ENCODE results near the gene MIPEP.

The MIPEP gene

GRCh38 chr13:23743278-23744076 lies 145.7 kb downstream of the MIPEP start:
- ATAC-seq (replicated peaks) (peak; percentile 83 to 92), DNase-seq (no peak)
- Mint-ChIP-seq H3K27me3 (peaks cover 0 to 3% of the 10 kb centered on the region in 2 donors), H3K9me3 (peaks cover 0 to 1% of the 10 kb centered on the region in 2 donors), H3K27ac (no peak overlapping the region), H3K36me3 (peaks cover 8 to 25% of the 10 kb centered on the region in 2 donors), H3K4me1 (peaks cover 4 to 20% of the 10 kb centered on the region in 2 donors), H3K4me3 (no peak overlapping the region)

DNA sequence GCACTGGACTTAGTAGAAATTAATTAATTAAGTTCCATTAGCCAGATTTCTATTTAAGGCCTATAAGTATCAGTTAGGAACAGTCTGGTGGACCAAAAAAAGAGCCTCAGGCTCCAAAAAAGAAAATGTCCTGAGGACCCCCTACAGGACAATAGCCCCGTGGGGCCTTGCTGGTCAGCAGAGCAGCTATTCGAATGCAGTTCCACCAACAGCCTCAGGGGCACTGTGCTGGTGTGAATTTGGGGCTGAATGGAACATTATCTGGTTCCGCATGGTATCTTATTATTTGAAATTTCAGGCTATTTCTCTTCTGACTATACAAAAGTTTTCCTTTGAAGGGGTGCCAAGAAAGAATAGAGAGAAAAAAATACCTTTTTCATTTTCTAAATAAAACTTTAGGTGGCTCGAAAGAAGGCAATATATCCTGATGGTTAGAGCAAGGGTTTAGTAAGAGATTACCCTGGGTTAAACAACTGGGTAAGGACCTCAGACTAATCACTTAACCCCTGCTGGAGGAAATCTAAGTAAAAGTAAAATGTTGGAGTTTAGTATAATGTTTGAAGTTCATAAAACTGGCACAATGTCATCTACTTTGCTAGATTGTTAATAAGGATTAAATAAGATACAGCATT lies 147.2 kb downstream of the MIPEP start:
- ATAC-seq (replicated peaks) (no peak), DNase-seq (no peak)

DNA sequence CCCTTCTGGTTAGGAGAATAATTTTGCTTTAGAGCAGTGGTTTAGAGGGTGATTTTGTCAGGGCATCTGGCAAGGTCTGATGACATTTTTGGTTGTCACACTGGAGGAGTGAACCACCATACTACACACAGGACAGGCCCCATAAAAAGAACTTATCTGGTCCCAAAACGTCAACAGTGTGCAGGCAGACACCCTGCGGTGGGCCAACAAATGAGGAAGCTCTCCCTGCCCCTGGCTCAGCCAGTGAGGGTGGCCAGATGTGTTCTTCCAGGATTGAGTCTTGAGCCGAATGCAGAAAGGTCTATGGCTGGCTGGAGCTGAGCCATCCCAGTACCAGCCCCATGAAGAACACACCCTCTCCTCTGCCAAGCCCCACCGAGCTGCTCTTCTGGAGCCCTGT lies 149.2 kb downstream of the MIPEP start:
- H3K9me3 Mint-ChIP-seq: peaks cover 0 to 1% of the 10 kb centered on the region in 2 donors
- H3K36me3 Mint-ChIP-seq: peaks cover 13 to 25% of the 10 kb centered on the region in 2 donors
- peaks cover 0 to 14% of the 10 kb centered on the region in 2 donors for H3K4me1 Mint-ChIP-seq
- H3K27ac Mint-ChIP-seq: no peak overlapping the region
- no peak overlapping the region for H3K4me3 Mint-ChIP-seq
- H3K27me3 Mint-ChIP-seq: no peaks in the 10 kb centered on the region
- ATAC-seq (replicated peaks) (no peak), DNase-seq (no peak)

More for the DNA sequence above, 147.2 kb downstream of the MIPEP start:
- Mint-ChIP-seq H3K36me3 (peaks cover 10 to 23% of the 10 kb centered on the region in 2 donors), H3K27ac (no peak overlapping the region), H3K27me3 (no peaks in the 10 kb centered on the region), H3K9me3 (peaks cover 0 to 1% of the 10 kb centered on the region in 2 donors), H3K4me3 (no peak overlapping the region), H3K4me1 (peaks cover 0 to 14% of the 10 kb centered on the region in 2 donors)

- Mint-ChIP-seq H3K27ac (no peak overlapping the region), H3K4me1 (peaks cover 0 to 14% of the 10 kb centered on the region in 2 donors), H3K36me3 (peaks cover 13 to 26% of the 10 kb centered on the region in 2 donors), H3K4me3 (no peak overlapping the region), H3K9me3 (peaks cover 0 to 1% of the 10 kb centered on the region in 2 donors), H3K27me3 (no peaks in the 10 kb centered on the region)
- DNase-seq (no peak), ATAC-seq (replicated peaks) (no peak)
Observed at GRCh38 chr13:23739596-23739995, 149.6 kb downstream of the MIPEP start.

DNA sequence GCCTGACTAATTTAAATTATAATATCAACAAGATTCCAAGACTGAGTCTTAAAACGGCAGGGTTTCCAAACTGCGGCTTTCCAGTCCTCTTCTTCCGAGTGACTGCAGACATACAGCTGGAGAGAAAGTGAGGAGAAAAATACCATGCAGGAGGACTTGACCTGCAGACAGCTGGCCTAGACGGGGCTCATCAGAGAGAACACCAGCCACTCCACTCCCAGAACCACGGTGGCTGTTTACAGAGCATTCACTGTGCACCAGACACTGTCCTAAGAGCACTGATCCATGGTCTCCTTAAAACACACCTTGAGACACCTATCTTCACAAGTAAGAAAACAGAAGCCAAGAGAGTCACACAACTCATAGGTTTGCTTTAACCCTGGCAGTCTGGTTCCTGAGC lies 152.7 kb downstream of the MIPEP start:
- Mint-ChIP-seq H3K9me3 (peaks cover 0 to 1% of the 10 kb centered on the region in 2 donors), H3K36me3 (peaks cover 23 to 38% of the 10 kb centered on the region in 2 donors), H3K4me3 (no peak overlapping the region), H3K27me3 (no peaks in the 10 kb centered on the region), H3K4me1 (no peaks in the 10 kb centered on the region), H3K27ac (no peak overlapping the region)
- no peak for ATAC-seq (replicated peaks)
- no peak for DNase-seq

DNA sequence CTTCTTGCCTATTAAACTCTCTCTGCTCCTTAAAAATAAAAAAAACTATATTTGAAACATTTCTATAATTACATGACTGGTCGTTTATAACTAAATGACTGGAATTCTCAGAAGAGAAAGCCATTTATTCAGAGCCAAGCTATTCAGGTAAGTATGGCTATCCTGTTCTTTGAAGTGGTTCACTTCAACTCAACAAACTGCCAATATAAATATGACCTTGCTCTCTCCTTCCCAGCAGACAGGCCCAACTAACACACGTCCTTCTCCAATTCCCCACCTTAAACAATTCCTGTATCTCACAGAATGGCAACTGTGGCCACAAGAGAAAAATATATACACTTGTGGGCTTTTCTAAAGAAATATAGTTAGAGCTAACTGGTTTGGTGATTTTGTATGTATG lies 153.9 kb downstream of the MIPEP start:
- Mint-ChIP-seq H3K4me1 (no peaks in the 10 kb centered on the region), H3K9me3 (no peaks in the 10 kb centered on the region), H3K27me3 (no peaks in the 10 kb centered on the region), H3K27ac (no peak overlapping the region), H3K4me3 (no peak overlapping the region), H3K36me3 (peaks cover 19 to 32% of the 10 kb centered on the region in 2 donors)
- no peak for DNase-seq
- no peak for ATAC-seq (replicated peaks)

DNA sequence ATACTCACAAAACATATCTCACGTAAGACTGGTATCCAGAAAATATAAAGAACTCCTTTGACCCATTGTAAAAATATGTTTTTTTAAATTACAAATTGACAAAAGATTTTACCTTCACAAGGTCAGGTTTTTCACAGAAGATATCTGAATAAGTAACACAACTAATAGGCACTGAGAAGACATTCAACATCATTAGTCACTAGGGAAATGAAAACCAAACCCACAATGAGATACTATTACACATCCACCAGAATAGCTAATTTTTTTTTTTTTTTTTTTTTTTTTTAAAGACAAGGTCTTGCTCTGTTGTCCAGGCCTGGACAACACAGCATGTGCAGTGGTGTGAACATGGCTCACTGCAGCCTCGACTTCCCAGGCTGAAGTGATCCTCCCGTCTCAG lies 157.5 kb downstream of the MIPEP start:
- Mint-ChIP-seq H3K27me3 (no peaks in the 10 kb centered on the region), H3K4me3 (no peak overlapping the region), H3K9me3 (no peaks in the 10 kb centered on the region), H3K4me1 (no peaks in the 10 kb centered on the region), H3K27ac (no peak overlapping the region), H3K36me3 (peaks cover 31 to 39% of the 10 kb centered on the region in 2 donors)
- DNase-seq (no peak), ATAC-seq (replicated peaks) (no peak)

DNA sequence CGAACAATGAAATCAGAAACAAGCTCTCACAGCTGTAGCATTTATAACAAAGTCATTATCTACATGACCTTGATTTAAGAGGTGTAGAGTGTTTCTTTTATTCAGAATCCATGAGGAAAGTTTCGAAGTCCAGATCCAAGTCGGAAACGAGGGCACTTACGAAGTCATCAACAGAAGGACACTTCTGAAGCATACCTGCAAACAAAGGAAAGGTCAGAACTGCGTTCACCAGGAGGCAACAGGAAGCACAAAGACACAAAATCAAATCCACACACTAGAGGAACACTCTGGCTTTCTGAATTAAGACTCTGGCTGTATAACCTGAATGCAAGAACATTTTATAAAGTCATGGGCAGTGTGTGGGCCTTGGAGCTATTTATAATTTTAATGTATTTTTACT lies 158.9 kb downstream of the MIPEP start:
- Mint-ChIP-seq H3K27ac (no peak overlapping the region), H3K27me3 (no peaks in the 10 kb centered on the region), H3K36me3 (peaks cover 33 to 37% of the 10 kb centered on the region in 2 donors), H3K9me3 (no peaks in the 10 kb centered on the region), H3K4me1 (no peaks in the 10 kb centered on the region), H3K4me3 (no peak overlapping the region)
- DNase-seq: no peak
- ATAC-seq (replicated peaks): no peak

DNA sequence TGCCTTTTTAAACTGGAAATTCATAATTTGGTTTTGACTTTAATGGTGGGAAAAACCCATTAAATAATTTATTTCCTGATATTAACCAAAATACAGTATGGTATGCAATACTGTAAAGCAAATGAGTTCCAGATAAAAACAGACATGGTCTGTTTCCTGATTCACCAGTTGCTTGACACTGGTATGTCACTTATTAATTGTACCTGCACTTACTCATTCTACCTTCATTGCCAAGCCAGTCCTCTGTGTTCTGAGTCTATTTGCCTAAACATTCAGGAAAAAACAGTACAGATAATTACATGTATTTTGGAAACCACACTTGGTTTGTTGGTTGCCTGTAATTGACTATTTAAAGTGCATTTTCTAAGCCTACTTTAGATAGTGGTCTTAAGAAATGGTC lies 159.7 kb downstream of the MIPEP start:
- DNase-seq (no peak), ATAC-seq (replicated peaks) (no peak)
- no peak overlapping the region for H3K27ac Mint-ChIP-seq
- H3K4me1 Mint-ChIP-seq: no peaks in the 10 kb centered on the region
- H3K36me3 Mint-ChIP-seq: peaks cover 35 to 38% of the 10 kb centered on the region in 2 donors
- no peak overlapping the region for H3K4me3 Mint-ChIP-seq
- H3K9me3 Mint-ChIP-seq: no peaks in the 10 kb centered on the region
- no peaks in the 10 kb centered on the region for H3K27me3 Mint-ChIP-seq

GRCh38 chr13:23728807-23729206 lies 160.4 kb downstream of the MIPEP start:
- Mint-ChIP-seq H3K27me3 (no peaks in the 10 kb centered on the region), H3K9me3 (no peaks in the 10 kb centered on the region), H3K4me3 (no peak overlapping the region), H3K4me1 (no peaks in the 10 kb centered on the region), H3K36me3 (peaks cover 35 to 37% of the 10 kb centered on the region in 2 donors), H3K27ac (no peak overlapping the region)
- DNase-seq (no peak), ATAC-seq (replicated peaks) (no peak)

- Mint-ChIP-seq H3K27me3 (no peaks in the 10 kb centered on the region), H3K9me3 (no peaks in the 10 kb centered on the region), H3K4me1 (no peaks in the 10 kb centered on the region), H3K36me3 (peaks cover 24 to 27% of the 10 kb centered on the region in 2 donors), H3K4me3 (no peak overlapping the region), H3K27ac (no peak overlapping the region)
- DNase-seq: no peak
- no peak for ATAC-seq (replicated peaks)
Observed at GRCh38 chr13:23725922-23726321, 163.3 kb downstream of the MIPEP start.

DNA sequence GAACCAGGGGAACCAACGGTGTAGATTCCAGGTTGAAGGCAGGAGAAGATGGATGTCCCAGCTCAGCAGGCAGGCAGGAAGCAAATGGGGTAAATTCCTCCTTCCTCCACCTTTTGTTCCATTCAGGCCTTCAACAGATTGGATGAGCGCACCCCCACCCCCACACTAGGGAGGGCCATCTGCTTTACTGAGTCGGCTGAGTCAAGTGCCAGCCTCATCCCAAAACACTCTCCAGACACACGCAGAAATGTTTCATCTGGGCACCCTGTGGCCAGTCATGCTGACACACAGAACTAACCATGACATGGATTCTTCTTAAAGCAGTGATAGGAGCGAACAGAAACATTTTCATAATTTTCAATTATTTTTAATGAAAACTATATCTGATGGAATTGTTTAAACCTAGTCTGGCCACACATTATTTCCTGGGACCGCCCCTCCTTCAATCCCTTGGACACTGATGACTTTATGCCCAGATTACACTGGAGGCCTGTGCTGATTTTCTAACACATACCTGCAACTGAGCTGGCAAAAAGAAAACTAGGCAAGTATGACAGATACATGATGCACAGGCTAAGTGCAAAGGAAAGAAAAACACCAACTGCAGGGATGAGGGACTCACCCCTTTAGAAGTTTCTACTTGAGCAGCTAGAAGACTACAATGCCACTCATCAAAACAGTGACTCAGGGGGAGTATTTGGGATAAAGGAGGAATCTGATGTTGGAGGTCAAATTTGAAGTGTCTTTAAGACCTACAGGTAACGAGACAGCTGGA lies 164.8 kb downstream of the MIPEP start:
- H3K27me3 Mint-ChIP-seq: no peaks in the 10 kb centered on the region
- peaks cover 23 to 24% of the 10 kb centered on the region in 2 donors for H3K36me3 Mint-ChIP-seq
- no peak for ATAC-seq (replicated peaks)
- no peak overlapping the region for H3K4me3 Mint-ChIP-seq
- H3K4me1 Mint-ChIP-seq: no peaks in the 10 kb centered on the region
- DNase-seq: no peak
- peaks cover 0 to 2% of the 10 kb centered on the region in 2 donors for H3K9me3 Mint-ChIP-seq
- H3K27ac Mint-ChIP-seq: no peak overlapping the region

GRCh38 chr13:23723471-23723870 lies 165.7 kb downstream of the MIPEP start:
- Mint-ChIP-seq H3K9me3 (peaks cover 0 to 2% of the 10 kb centered on the region in 2 donors), H3K4me3 (no peak overlapping the region), H3K4me1 (no peaks in the 10 kb centered on the region), H3K36me3 (peaks cover 17% of the 10 kb centered on the region in 2 donors), H3K27ac (no peak overlapping the region), H3K27me3 (no peaks in the 10 kb centered on the region)
- DNase-seq: no peak
- ATAC-seq (replicated peaks): no peak

DNA sequence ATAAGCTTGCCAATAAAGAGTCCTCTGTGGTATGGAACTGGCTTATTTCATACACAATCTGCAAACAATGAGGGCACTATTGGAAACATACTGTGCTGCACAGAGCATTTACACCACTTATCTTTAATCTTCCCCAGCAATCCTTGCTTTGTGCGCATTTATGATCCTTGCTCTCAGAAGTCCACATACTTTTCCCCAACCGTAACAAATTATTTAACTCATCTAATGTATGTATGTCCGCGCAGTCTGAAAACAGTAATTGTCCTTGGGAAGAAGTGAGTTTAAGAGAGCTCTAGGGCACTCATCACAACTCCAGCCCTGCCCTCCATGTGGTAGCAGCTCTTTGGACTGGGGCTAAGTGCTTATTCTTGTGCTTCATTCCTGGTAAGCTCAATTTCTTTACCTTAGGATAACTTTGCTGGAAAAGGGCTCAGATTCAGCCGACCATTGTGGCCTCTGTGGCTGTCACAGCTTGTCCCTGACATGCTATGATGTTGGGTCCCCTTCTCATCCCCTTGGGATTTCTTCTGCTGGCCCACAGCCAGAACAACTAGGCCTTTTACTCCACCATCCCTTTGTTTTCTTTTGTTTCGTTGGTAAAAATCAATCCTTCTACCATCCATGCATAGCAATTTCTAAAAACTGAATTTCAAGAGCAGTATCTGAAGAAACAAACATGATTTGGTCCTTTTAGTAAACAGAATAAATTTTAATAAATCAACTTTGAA lies 166.3 kb downstream of the MIPEP start:
- H3K4me1 Mint-ChIP-seq: no peaks in the 10 kb centered on the region
- peaks cover 14% of the 10 kb centered on the region in 2 donors for H3K36me3 Mint-ChIP-seq
- H3K9me3 Mint-ChIP-seq: peaks cover 0 to 2% of the 10 kb centered on the region in 2 donors

More for the DNA sequence above, 166.3 kb downstream of the MIPEP start:
- DNase-seq: no peak
- ATAC-seq (replicated peaks): no peak
- no peak overlapping the region for H3K4me3 Mint-ChIP-seq
- H3K27ac Mint-ChIP-seq: no peak overlapping the region
- no peaks in the 10 kb centered on the region for H3K27me3 Mint-ChIP-seq
